MCF 10A (cell line): Measurements from ENCODE around the gene PCSK5. TPM values are rescaled to one million over a fixed set of nuclear protein-coding genes. Genes with fewer than 3 reads are reported as not detected.

Experiments
- BruUV-seq: library from RNA; stranded (reverse); fragments of 400-500 nt; replicated peaks from 2 replicates; lab custom pipeline; 2021; lab: Mats Ljungman, UMichigan
- CTCF ChIA-PET: fragments of 300-600 bp; sonication (Branson Sonifier 250); formaldehyde crosslinking; extraction: SDS; loops from one replicate; lab custom pipeline; 2021; ENCODE audit warnings: antibody characterized with exemption, inconsistent platforms; lab: Yijun Ruan, JAX
- POLR2A ChIA-PET: fragments of 300-600, 350-650 bp; sonication (Branson Sonifier 250); formaldehyde crosslinking; extraction: SDS; loops from one replicate; lab custom pipeline; 2020; ENCODE audit warnings: antibody characterized with exemption, inconsistent platforms; lab: Yijun Ruan, JAX
- DNase-seq: peaks from one replicate; pipeline ENCODE4 v3.0.0-alpha.2; 2018; ENCODE audit not compliant: unreplicated experiment
- H3K27ac Mint-ChIP-seq: one replicate; pipeline ENCODE4 v1.8.0; 2022; ENCODE audit warnings: mild to moderate bottlenecking, low read depth, mixed read lengths; ENCODE audit not compliant: unreplicated experiment
- H3K27me3 Mint-ChIP-seq: one replicate; pipeline ENCODE4 v1.8.0; 2022; ENCODE audit warnings: mixed read lengths; ENCODE audit not compliant: insufficient read depth, unreplicated experiment
- H3K36me3 Mint-ChIP-seq: one replicate; pipeline ENCODE4 v1.8.0; 2022; ENCODE audit warnings: mild to moderate bottlenecking, moderate library complexity, mixed read lengths; ENCODE audit not compliant: insufficient read depth, unreplicated experiment
- H3K4me1 Mint-ChIP-seq: one replicate; pipeline ENCODE4 v1.8.0; 2022; ENCODE audit warnings: mixed read lengths; ENCODE audit not compliant: insufficient read depth, unreplicated experiment
- H3K4me3 Mint-ChIP-seq: one replicate; pipeline ENCODE4 v1.8.0; 2022; ENCODE audit warnings: mild to moderate bottlenecking, moderate library complexity, mixed read lengths; ENCODE audit not compliant: unreplicated experiment
- H3K9me3 Mint-ChIP-seq: one replicate; pipeline ENCODE4 v1.8.0; 2022; ENCODE audit warnings: mixed read lengths; ENCODE audit not compliant: unreplicated experiment
- intact Hi-C: fragments of 100-400 bp; cut with micrococcal nuclease; formaldehyde crosslinking; loops from 2 replicates; pipeline ENCODE4 v1.14.1; 2022
- total RNA-seq: library from RNA; stranded (reverse); gene quantifications from 2 replicates; pipeline ENCODE4 v1.2.3, GENCODE V29; 2022
- TF ChIP-seq, protein P1 (sequence below): fragments of 200-600 bp; IDR thresholded peaks from one replicate; pipeline ENCODE4 v1.8.0; 2022; ENCODE audit warnings: antibody characterized with exemption, mild to moderate bottlenecking; ENCODE audit not compliant: unreplicated experiment

The PCSK5 gene
- total RNA-seq, 1 experiment from 2014 or later, result not detected

DNA sequence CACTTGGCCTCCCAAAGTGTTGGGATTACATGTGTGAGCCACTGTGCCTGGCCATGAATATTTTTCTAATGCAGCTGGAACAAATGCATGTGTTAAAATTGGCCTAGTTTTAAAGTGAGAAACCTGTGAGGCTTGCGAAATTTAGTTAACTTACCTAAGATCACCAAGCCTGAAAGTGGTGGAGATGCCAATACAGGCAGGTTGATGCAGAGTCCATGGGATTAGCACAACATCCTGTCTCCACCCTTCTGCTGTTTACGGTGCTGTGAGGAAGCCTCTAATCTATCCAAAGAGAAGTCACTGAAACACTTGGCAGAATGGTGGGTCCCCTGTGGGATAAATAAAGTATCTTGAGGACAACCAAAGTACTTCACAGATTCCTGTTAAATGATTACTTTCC lies 98.2 kb downstream of the PCSK5 start:
- Mint-ChIP-seq H3K27me3 (no peaks in the 10 kb centered on the region), H3K4me1 (no peaks in the 10 kb centered on the region), H3K4me3 (no peak overlapping the region), H3K36me3 (no peaks in the 10 kb centered on the region), H3K9me3 (peaks cover 44% of the 10 kb centered on the region), H3K27ac (no peak overlapping the region)
- POLR2A ChIA-PET, result no interaction called here
- TF ChIP-seq, protein P1, sequence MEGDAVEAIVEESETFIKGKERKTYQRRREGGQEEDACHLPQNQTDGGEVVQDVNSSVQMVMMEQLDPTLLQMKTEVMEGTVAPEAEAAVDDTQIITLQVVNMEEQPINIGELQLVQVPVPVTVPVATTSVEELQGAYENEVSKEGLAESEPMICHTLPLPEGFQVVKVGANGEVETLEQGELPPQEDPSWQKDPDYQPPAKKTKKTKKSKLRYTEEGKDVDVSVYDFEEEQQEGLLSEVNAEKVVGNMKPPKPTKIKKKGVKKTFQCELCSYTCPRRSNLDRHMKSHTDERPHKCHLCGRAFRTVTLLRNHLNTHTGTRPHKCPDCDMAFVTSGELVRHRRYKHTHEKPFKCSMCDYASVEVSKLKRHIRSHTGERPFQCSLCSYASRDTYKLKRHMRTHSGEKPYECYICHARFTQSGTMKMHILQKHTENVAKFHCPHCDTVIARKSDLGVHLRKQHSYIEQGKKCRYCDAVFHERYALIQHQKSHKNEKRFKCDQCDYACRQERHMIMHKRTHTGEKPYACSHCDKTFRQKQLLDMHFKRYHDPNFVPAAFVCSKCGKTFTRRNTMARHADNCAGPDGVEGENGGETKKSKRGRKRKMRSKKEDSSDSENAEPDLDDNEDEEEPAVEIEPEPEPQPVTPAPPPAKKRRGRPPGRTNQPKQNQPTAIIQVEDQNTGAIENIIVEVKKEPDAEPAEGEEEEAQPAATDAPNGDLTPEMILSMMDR, result no peak
- no TSS peak for BruUV-seq
- DNase-seq, result peak; percentile 62
- CTCF ChIA-PET, result no interaction called here
- intact Hi-C loops, result no loop called here

DNA sequence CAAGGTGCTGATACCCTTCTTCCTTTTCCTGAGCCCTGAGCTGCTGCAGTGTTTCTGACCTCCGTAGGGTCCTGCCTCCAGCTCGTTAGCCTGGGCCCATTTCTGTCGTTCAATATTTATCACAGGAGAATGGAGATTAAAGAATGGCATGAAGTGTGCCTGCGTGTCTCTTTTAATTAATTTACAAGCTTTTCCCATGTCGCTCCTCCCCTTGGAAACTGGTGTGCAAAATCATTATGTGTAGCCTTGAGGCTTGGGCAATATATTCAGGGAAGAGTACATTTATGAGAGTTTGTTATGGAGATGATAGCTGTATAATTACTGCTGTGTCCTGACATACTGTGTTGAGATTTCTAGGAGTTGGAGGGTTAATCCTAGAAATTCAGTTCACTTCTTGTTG lies 99.7 kb downstream of the PCSK5 start:
- Mint-ChIP-seq H3K4me3 (no peak overlapping the region), H3K4me1 (no peaks in the 10 kb centered on the region), H3K9me3 (peaks cover 58% of the 10 kb centered on the region), H3K36me3 (no peaks in the 10 kb centered on the region), H3K27me3 (no peaks in the 10 kb centered on the region), H3K27ac (no peak overlapping the region)
- POLR2A ChIA-PET, result no interaction called here
- BruUV-seq, result no TSS peak
- intact Hi-C loops, result no loop called here
- DNase-seq, result no peak
- CTCF ChIA-PET, result no interaction called here
- TF ChIP-seq, protein P1, result no peak

DNA sequence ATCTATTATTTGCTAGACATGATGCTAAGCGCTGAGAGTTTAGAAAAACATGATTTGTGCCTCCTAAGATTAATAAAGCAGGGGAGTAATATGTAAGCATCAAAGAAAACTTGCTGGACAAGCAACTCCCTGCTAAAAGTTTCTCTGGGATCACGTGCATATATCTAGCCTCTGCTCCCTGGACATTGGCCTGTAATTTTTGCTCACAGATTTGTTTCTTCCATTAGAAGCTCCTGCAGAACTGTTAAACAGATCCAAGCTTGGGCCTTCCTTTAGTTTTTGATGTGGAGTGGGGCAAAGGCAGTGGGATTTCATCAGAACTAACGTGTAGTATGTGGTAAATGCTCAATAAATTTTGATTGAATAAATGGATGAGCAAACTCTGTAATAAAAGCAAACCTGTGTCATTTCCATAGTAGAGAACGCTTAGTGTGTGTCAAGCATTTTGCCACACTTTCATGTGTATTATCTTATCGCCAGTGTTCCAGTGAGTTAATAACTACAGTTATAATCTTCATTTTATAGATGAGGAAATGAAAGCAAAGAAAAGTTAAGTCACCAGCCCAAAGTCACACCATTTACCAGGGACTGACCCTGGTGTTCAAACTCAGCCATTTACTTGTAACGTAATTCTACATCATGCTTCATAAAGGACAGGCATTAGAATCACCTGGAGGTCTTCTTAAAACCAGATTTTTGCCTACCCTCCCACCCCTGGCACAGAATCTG lies 100.3 kb downstream of the PCSK5 start:
- Mint-ChIP-seq H3K4me1 (no peaks in the 10 kb centered on the region), H3K36me3 (no peaks in the 10 kb centered on the region), H3K4me3 (no peak overlapping the region), H3K27me3 (no peaks in the 10 kb centered on the region), H3K27ac (no peak overlapping the region), H3K9me3 (peaks cover 61% of the 10 kb centered on the region)
- DNase-seq, result no peak
- TF ChIP-seq, protein P1, result no peak
- ChIA-PET POLR2A (no interaction called here), CTCF (no interaction called here)
- BruUV-seq, result no TSS peak
- intact Hi-C loops, result no loop called here

DNA sequence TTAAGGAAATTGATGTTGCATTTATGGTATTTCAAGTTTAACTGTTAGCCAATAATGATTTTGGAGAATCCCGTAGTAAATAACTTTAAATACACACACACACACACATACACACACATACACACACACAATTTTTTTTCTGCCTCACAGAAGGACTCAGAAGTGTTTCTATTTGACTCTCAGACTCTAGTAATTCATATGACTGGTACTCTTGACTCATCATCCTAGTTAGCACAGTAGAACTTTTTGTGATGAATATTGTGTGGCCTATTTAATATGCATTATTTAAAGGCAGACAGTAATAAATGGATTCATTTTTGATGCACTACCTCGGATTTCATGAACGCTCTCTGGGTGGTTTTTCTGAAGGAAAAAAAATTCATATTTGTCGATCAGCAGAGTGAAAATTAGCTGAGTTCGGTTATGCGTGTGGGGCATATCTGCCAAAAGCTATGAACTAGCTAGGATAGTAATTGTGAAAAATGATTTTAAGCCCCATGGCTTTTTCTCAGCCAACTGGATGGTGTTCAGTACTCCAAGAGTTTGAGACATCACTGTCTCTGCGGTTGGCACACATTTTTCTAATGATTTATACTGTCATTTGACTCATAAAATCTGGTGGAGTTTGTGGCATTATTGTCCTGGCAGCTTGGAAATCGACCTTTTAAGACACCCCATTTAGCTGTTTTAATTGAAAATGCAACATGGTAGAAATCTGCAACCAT lies 102.2 kb downstream of the PCSK5 start:
- intact Hi-C loops, result no loop called here
- no peak for DNase-seq
- POLR2A ChIA-PET, result no interaction called here

More for the DNA sequence above, 102.2 kb downstream of the PCSK5 start:
- BruUV-seq, result no TSS peak
- peaks cover 52% of the 10 kb centered on the region for H3K9me3 Mint-ChIP-seq
- no peaks in the 10 kb centered on the region for H3K4me1 Mint-ChIP-seq
- TF ChIP-seq, protein P1, result no peak
- H3K27ac Mint-ChIP-seq, result no peak overlapping the region
- H3K36me3 Mint-ChIP-seq, result no peaks in the 10 kb centered on the region
- H3K27me3 Mint-ChIP-seq, result no peaks in the 10 kb centered on the region
- H3K4me3 Mint-ChIP-seq, result no peak overlapping the region
- CTCF ChIA-PET, result interaction anchor here (0.6 to 0.9 kb wide), 2 partner anchors 309 to 311 kb away, joined by 3 read pairs; no protein-coding TSS in a partner anchor
